NCI-H128 (cell line): Measurements from ENCODE around the gene KCNMB3.
"Not testable (repeated sequence)": the region's sequence is repeated elsewhere in the genome, so short reads cannot be mapped to it uniquely, and the experiment has no call there.

Source experiments
- DNase-seq: peaks from one replicate; lab custom pipeline; 2025; ENCODE audit not compliant: unreplicated experiment; lab: John Stamatoyannopoulos, UW

The KCNMB3 gene

DNA sequence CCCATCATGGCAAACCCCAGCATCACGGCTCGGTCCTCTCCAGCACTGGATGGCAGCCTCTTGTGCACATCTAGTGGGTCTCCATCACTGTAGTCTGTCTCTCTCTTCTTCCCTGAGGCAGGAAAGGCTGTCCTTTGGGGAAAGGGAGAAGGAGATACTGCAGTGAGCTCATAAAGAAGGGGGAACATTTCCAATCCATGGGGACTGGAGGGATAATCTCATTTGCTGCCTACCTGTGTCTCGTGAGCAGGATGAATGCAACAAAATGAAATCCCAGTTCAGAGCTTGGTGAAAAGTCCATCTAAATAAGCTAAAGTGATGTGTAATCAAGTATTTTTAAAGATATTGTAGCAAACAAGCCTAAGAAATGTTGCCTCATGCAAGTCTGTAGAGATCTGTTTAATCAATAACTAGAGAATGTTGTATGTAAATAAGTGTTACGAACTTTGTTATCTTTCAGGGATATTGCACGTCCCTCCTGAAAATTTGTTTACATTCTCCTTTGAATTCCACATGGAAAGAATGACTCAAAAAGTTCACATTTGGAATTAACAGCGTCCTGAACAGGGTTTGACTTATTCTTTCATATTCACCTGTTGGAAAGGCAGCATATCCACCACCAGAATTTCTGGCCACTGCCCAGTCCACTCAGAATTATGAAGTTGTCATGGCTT lies at the start of gene KCNMB3:
KCNMB3 (minus strand) TSS at position 312 of the 674 bp plus-strand sequence; CDS start at position 188, 124 bp downstream.
- DNase-seq = no peak

- DNase-seq = no peak
Measured at GRCh38 chr3:179299999-179300613, 49.2 kb upstream of the KCNMB3 start.

DNA sequence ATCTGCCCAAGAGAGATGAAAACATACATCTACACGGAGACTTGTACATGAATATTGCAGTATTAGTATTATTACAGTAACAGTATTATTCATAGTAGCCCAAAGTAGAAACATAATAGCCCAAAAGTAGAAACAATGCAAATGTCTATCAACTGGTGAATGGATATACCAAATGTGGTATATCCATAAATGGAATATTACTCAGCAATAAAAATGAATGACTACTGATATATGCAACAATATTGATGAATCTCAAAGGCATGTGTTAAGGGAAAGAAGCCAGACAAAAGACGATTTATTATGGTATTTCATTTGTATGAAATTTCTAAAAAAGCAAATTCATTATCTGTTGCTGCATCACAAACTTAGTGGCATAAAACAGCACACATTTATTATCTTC lies 48.4 kb upstream of the KCNMB3 start:
- DNase-seq = no peak

DNA sequence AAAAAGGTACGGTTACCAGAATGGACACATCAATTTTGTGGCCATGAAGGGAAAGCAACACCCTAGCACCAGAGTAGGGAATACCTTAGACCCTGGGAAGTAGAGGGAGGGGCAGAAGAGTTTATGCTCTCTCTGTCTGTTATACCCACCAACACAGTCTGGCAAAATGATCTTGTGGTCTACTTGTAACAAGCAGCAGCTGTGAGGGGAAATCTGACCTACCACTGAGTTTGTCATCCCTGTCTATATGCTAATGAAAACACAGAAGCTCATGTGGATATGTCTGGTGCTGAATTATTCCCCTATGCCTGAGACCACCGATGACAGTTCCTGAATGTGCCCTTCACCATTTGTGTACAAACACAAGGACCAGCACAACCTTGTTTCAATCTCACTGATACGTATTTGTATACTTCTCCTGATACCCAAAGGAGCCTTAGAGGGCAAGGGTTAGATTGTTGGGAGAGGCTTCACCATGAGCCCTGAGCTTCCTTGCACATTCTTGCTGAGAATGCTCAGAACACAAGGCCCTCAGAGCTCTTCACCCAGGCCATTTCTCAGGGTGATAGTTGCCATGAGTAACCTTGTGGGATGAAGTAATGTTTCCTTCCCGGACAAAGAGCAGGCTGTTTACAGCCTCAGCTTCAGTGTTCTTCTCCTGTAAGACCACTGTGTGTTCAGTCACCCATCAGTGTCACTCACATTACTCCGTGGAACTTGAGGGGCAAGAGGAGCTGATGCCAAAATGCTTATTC lies 47.2 kb upstream of the KCNMB3 start:
- DNase-seq = no peak

DNA sequence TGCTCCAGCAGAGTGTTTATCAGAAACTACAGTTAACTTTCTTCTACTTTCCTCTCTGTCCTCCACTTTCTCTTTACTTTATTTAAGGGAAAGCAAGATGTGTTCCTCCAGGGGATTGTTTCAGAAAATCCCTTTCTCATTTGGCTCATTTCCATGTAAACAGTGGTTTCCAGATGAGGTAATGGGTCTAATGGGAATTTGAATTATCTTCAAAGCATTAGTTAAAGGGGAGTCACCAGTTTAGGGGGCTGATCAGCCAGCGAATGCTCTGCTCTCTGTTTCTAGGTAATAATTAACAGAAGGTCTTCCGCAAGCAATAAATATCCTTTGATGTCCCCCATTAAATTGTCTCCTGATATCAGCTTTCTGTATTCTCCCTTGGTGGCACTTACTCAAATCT lies 41.5 kb upstream of the KCNMB3 start:
- no peak for DNase-seq

DNA sequence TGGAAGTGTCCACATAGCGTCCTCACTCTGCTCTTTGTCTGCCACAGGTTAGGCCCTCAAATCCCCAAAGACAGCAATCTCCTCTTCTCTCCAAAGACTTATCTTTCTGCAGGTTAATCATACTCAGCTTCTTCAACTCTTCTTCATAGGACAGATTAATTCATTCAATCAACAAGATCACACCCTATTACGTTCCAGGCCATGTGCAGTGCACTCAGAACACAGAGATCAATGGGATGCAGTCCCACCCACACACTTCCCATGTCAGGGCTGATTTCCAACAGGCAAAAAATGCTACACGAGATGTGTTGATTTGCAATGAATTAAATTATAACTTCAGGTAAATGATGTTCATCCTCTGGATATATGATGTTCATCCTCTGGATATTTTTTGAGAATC lies 38.4 kb upstream of the KCNMB3 start:
- no peak for DNase-seq

GRCh38 chr3:179288845-179289244 lies 37.9 kb upstream of the KCNMB3 start:
- no peak for DNase-seq

GRCh38 chr3:179286331-179286730 lies 35.4 kb upstream of the KCNMB3 start:
- no peak for DNase-seq

GRCh38 chr3:179281825-179282224 lies 30.9 kb upstream of the KCNMB3 start:
- no peak for DNase-seq

DNA sequence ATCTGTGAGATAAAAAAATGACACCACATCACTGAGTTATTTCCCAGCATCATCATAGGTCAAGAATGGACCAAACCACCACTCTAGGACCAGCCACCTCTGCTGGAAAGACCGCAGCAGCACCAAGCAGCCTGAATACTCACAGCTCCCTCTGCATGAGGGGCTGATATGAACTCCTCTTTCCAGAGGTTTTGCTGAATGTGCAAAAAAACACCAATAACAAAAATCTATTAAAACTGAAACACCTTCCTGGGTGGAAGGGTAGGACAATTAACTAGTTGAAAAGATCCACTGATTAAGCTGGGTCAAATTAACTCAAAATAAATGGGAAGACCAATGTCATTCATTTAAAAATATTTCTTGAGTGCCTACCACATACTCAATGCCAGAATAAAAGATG lies 28.9 kb upstream of the KCNMB3 start:
- DNase-seq = no peak

DNA sequence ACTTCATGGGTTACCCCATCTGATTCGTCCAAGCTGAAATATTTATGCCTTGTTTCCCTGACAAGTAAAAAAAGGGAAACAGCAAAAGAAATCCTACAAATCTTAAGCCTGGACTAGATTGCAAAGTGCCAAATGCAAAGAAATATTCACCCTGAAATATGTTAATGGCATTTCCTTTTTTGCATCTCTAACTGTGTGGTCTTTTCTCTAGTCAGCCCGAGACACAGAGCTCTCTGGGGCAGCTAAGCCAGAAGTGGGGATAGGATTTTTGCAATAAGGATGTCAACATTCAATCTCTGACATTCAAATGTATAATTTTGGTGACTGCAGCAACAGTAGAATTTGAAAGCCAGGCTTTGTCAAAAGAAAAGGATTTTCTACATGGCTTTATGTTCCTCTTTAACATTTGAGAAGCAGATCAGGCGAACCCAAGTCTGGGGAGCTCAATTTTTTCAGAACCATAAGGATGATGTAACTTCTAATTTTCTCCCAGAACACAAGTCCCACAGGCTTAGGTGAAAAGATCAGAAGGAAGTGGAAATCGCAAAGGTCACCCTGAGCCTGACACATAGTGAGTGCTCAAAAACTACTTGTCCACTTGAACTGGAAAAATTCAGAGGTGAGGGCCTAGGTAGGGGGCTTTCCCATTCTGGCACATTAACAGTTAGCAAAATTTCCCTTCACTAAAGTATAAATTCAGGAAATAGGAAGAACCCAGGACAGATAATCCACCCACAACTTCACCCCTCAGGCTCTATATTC lies 28.2 kb upstream of the KCNMB3 start:
- DNase-seq = no peak

DNA sequence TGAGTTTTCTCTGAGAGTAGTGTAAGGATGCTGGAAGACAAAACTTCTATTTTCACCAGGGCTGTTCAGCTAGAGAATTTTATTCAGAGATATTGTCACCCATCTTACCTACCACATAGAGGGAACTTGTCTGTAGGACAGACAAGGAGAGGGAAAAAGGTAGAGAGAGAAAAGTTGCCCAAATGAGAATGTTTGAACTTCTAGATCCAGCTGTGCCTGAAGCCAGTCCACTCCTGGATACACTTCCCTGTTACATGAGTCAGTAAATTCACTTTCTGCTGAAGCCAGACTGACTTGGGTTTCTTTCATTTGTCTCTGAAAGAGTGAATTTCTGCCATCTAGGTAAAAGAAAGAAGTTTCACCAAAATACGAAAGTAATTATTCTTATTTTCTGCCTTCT lies 27.2 kb upstream of the KCNMB3 start:
- DNase-seq = no peak

- no peak for DNase-seq
Measured at GRCh38 chr3:179276743-179277142, 25.8 kb upstream of the KCNMB3 start.

GRCh38 chr3:179276001-179276400 lies 25.1 kb upstream of the KCNMB3 start:
- DNase-seq = no peak

- not testable (repeated sequence) for DNase-seq
Measured at GRCh38 chr3:179274434-179274833, 23.5 kb upstream of the KCNMB3 start.

DNA sequence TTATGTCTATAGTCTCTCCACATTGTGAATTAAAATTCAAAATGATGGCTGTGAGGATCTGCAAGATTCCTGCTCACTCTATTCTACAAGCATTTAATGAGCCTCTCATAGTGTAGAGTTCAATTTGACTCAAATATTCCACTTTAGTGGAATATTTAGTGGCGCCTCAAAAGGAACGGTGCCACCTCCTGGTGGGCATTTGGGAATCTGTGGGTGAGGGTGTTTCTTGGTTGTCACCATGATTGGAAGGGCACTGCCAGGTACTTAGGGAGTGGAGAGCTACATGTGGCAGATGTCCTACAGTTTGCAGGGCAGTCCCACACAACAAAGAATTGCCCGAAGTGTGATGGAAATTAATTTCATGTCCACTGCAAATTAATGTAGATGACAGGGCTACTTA lies 21.5 kb upstream of the KCNMB3 start:
- DNase-seq = no peak

DNA sequence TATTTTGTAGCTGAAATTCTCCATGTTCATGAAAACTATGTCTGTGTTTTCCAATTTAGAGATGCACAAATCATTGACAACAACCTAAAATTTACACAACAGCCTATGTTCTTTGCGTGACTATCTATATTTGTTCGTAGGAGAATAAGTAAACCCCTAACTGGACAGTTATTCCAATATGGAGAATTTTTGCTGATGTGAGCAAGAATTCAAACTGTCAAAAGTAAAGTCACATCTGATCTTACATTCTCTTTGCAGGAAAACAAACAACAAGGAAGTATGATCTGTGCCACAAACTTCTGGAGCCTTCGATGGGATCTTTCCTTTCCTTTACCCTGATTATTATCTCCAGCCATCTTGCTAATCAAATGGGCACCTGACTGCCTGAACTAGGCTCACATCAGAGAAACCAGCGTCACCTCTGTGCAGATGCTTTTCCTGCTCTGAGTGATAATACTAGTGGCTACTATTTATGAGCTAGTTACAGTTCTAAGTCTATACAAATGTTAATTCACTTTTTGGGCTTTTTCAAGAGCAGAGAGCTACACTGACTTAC lies 18.3 kb upstream of the KCNMB3 start:
- DNase-seq = no peak

- DNase-seq = no peak
Measured at GRCh38 chr3:179268400-179269051, 17.6 kb upstream of the KCNMB3 start.

DNA sequence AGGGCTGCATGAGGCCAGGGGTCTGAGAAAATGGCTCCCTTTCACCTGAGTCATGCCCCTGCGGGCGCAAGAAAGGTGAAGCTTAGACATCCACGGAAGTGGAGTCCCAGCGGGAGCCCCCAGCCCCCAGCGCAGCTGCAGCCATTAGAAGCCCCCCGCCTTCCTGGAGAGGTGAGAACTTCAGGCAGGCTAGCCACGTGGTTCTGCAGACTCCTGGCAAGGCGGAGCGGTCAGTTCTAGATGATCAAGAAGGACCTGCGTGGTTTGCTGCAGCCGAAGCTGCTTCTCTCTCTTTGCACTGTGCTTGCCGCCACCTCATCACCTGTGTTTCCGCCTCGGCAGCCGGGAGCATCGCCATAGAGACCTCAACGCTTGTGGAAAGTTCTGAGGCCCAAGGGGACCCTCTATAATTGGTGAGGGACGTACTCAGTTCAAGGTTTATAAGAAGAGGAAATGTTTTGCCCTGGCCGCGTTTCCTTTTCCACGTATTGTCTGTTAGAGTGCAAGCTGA lies 15.8 kb upstream of the KCNMB3 start:
- no peak for DNase-seq

GRCh38 chr3:179265875-179266274 lies 15.0 kb upstream of the KCNMB3 start:
- no peak for DNase-seq
